Effector memory CD4-positive, alpha-beta T cell (primary cell): ENCODE measurements around the gene TBC1D24.

ENCODE experiments used
- DNase-seq, 3 donors: peaks; one replicate each; pipeline ENCODE4 v3.0.0-alpha.2; 2020
- H3K27ac ChIP-seq: 2 replicates; pipeline ENCODE4 v1.7.0; 2013; ENCODE audit warnings: mild to moderate bottlenecking, low read length, moderate library complexity; ENCODE audit not compliant: insufficient read depth, poor library complexity, severe bottlenecking
- H3K27me3 ChIP-seq: replicated peaks from 2 replicates; pipeline ENCODE4 v1.7.0; 2013; ENCODE audit warnings: mild to moderate bottlenecking, low read length; ENCODE audit not compliant: insufficient read depth, control insufficient read depth, poor library complexity, severe bottlenecking
- H3K36me3 ChIP-seq: 2 replicates; pipeline ENCODE4 v1.7.0; 2013; ENCODE audit warnings: mild to moderate bottlenecking, low read length, moderate library complexity; ENCODE audit not compliant: control insufficient read depth, insufficient read depth
- H3K4me1 ChIP-seq: 2 replicates; pipeline ENCODE4 v1.7.0; 2013; ENCODE audit warnings: low read length, mild to moderate bottlenecking; ENCODE audit not compliant: control insufficient read depth, insufficient read depth, poor library complexity, severe bottlenecking
- H3K4me3 ChIP-seq: 2 replicates; pipeline ENCODE4 v1.7.0; 2013; ENCODE audit warnings: low read length, low read depth, mild to moderate bottlenecking; ENCODE audit not compliant: insufficient read depth, poor library complexity, severe bottlenecking
- H3K9me3 ChIP-seq: 2 replicates; pipeline ENCODE4 v1.7.0; 2013; ENCODE audit warnings: mild to moderate bottlenecking, low read length, moderate library complexity; ENCODE audit not compliant: control insufficient read depth
- total RNA-seq, 3 donors: gene quantifications; one replicate each; lab custom pipeline; 2026; lab: John Stamatoyannopoulos, UW

TBC1D24 gene
- 7.6 to 10.5 (median 7.8) reads per million in 3 donors for total RNA-seq

GRCh38 chr16:2474877-2475412 lies at the start of gene TBC1D24:
Gene TBC1D24, plus strand, starts transcription at chr16:2475127. Its CDS starts 21,022 bp downstream, at chr16:2496149.
- H3K27ac ChIP-seq, result peak within 1 kb of the TSS; percentile 11
- peaks cover 28% of the 10 kb centered on the region for H3K27me3 ChIP-seq
- H3K4me1 ChIP-seq, result peaks cover 31% of the 10 kb centered on the region
- no peaks in the 10 kb centered on the region for H3K9me3 ChIP-seq
- peak; percentile 52 to 70 (median 62) for DNase-seq
- no peaks in the 10 kb centered on the region for H3K36me3 ChIP-seq
- H3K4me3 ChIP-seq, result peak within 1 kb of the TSS; percentile 74

DNA sequence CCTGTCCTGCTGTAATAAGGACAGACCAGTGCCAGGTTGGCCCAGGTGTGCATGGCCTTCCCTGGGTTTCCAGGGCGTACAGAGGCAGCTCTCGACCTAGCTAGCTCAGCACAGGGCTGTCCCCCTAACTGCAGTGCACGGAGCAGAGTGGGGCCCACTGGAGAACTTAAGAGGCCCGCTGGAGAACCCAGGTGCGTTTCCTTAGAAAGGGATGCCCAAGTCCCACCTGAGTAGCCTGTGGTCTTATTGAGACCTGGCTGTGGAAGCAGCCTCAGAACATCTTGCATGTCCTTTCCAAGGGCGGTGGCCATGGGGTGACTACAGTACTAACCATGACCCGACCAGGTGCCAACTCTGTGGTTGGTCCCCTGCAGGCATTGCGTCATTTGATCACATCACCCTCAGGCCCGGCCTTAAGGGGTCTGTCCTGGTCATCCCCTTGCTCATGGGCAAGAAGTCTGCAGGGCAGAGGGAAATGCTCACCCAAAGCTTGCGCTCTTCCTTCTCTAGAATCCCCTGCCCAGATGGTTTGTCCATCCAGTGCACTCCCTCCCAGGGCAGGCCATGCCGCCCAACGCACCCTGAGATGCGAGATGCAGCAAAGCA lies 49.0 kb upstream of the TBC1D24 start:
- no peak for DNase-seq
- no peaks in the 10 kb centered on the region for H3K9me3 ChIP-seq
- no peaks in the 10 kb centered on the region for H3K36me3 ChIP-seq
- H3K4me3 ChIP-seq, result no peak overlapping the region
- peaks cover 9% of the 10 kb centered on the region for H3K4me1 ChIP-seq
- no peak overlapping the region for H3K27ac ChIP-seq
- H3K27me3 ChIP-seq, result no peaks in the 10 kb centered on the region

GRCh38 chr16:2426941-2427361 lies 48.0 kb upstream of the TBC1D24 start:
- no peak overlapping the region for H3K27ac ChIP-seq
- H3K9me3 ChIP-seq, result no peaks in the 10 kb centered on the region
- no peak for DNase-seq
- no peaks in the 10 kb centered on the region for H3K27me3 ChIP-seq
- peaks cover 9% of the 10 kb centered on the region for H3K4me1 ChIP-seq
- H3K4me3 ChIP-seq, result no peak overlapping the region
- no peaks in the 10 kb centered on the region for H3K36me3 ChIP-seq

- Histone ChIP-seq H3K27me3 (no peaks in the 10 kb centered on the region), H3K4me3 (no peak overlapping the region), H3K36me3 (no peaks in the 10 kb centered on the region), H3K4me1 (peaks cover 9% of the 10 kb centered on the region), H3K9me3 (no peaks in the 10 kb centered on the region), H3K27ac (no peak overlapping the region)
- DNase-seq, result no peak
Measured at GRCh38 chr16:2427526-2427925, 47.4 kb upstream of the TBC1D24 start.

GRCh38 chr16:2428051-2428783 lies 46.7 kb upstream of the TBC1D24 start:
- peaks cover 9% of the 10 kb centered on the region for H3K4me1 ChIP-seq
- DNase-seq, result no peak
- H3K27me3 ChIP-seq, result no peaks in the 10 kb centered on the region
- no peaks in the 10 kb centered on the region for H3K36me3 ChIP-seq
- H3K4me3 ChIP-seq, result peak overlapping the region; percentile 85
- peak overlapping the region; percentile 42 for H3K27ac ChIP-seq
- no peaks in the 10 kb centered on the region for H3K9me3 ChIP-seq

DNA sequence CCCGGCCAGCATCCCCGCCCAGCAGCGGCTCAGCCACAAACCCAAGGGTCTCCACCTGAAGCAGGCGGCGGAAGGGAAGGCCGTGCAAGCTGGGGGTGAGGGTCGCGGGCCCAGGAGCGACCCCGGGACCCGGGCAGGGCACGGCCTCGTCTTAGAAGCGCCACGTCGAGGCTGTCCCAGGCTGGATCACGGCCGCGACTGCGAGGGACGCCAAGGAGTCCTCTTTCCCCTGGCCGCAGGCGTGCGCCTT lies 46.2 kb upstream of the TBC1D24 start:
- peak overlapping the region; percentile 85 for H3K4me3 ChIP-seq
- H3K27ac ChIP-seq, result peak overlapping the region; percentile 42
- H3K9me3 ChIP-seq, result no peaks in the 10 kb centered on the region
- no peaks in the 10 kb centered on the region for H3K36me3 ChIP-seq
- H3K4me1 ChIP-seq, result peaks cover 9% of the 10 kb centered on the region
- DNase-seq, result no peak
- H3K27me3 ChIP-seq, result no peaks in the 10 kb centered on the region

- peak; percentile 95 to 96 (median 96) for DNase-seq
- H3K4me1 ChIP-seq, result peaks cover 9% of the 10 kb centered on the region
- no peaks in the 10 kb centered on the region for H3K9me3 ChIP-seq
- peak within 1 kb of the TSS; percentile 53 for H3K27ac ChIP-seq
- H3K36me3 ChIP-seq, result no peaks in the 10 kb centered on the region
- peak within 1 kb of the TSS; percentile 89 for H3K4me3 ChIP-seq
- H3K27me3 ChIP-seq, result no peaks in the 10 kb centered on the region
Measured at GRCh38 chr16:2429034-2429770, 45.7 kb upstream of the TBC1D24 start, which contains the start of gene CCNF. Gene CCNF, plus strand, starts transcription at chr16:2429447. Its CDS starts 35 bp downstream, at chr16:2429482.

DNA sequence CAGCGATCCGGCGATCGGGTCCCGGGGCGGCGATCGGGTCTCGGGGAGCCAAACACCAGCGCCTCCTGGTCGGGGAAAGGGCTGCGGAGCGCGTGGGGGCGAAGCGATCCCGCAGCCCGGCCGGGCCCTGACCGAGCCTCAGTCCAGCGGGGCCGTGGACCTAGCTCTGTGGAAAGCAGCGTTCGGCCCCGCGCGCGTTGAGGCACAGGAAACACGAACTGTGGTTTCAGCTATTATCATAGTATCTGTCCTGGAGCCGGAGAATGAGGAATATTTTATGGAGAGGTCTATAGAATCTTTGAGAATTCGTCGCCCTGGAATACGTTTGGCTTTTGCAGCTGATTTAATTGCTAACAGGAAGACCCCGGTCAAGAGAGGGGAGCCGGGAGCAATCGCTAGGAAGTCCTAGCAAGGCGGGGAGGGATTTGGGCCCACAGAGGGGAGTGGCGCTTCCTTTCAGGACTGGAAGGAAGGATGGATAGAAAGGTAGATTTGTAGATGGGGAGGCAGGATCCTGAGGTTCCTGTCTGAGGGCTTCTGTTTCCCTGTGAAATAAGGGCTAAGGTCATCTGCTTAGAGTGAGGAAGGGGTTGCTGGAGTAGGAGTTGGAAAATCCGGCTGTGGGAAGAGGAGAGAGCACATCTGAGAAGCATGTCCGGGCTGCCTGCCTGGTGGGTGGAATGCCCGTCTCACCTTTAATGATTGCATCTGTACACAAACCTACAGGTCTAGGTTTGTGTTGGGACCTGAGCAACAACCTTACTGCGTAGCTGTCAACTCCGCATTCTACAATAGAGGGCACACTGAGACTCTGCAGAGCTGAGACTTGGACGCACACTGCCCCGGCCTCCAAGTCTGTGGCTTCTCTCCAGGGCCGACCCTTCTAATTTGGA lies 44.9 kb upstream of the TBC1D24 start:
- Histone ChIP-seq H3K4me3 (peak overlapping the region; percentile 89), H3K27ac (peak overlapping the region; percentile 53), H3K4me1 (peaks cover 9% of the 10 kb centered on the region), H3K36me3 (no peaks in the 10 kb centered on the region), H3K27me3 (no peaks in the 10 kb centered on the region), H3K9me3 (no peaks in the 10 kb centered on the region)
- DNase-seq, result no peak

GRCh38 chr16:2432286-2432685 lies 42.6 kb upstream of the TBC1D24 start:
- H3K27me3 ChIP-seq, result no peaks in the 10 kb centered on the region
- DNase-seq, result no peak
- peaks cover 9% of the 10 kb centered on the region for H3K4me1 ChIP-seq
- H3K36me3 ChIP-seq, result peaks cover 4% of the 10 kb centered on the region
- H3K9me3 ChIP-seq, result no peaks in the 10 kb centered on the region
- H3K27ac ChIP-seq, result no peak overlapping the region
- no peak overlapping the region for H3K4me3 ChIP-seq
